Hepatocyte (in vitro differentiated cells): ENCODE measurements around the gene VWA5B1. TPM values are rescaled to one million over a fixed set of nuclear protein-coding genes. Genes with fewer than 3 reads are reported as not detected.

Experiments used
- DNase-seq: peaks from one replicate; pipeline ENCODE4 v3.0.0-alpha.2; 2016; ENCODE audit warnings: low spot score
- H2AFZ ChIP-seq: fragments of 200-600 bp; sonication (generic); 2 replicates; pipeline ENCODE4 v1.6.0; 2016; ENCODE audit warnings: antibody characterized with exemption, mild to moderate bottlenecking
- H3K27ac ChIP-seq: fragments of 200-600 bp; sonication (generic); 2 replicates; pipeline ENCODE4 v1.5.1; 2016; ENCODE audit warnings: mild to moderate bottlenecking
- H3K27me3 ChIP-seq: fragments of 200-600 bp; sonication (generic); 2 replicates; pipeline ENCODE4 v1.6.1; 2016
- H3K36me3 ChIP-seq: fragments of 200-600 bp; sonication (generic); replicated peaks from 2 replicates; pipeline ENCODE4 v1.5.1; 2016; ENCODE audit warnings: low read depth; ENCODE audit not compliant: insufficient read depth
- H3K4me1 ChIP-seq: fragments of 200-600 bp; sonication (generic); 2 replicates; pipeline ENCODE4 v1.5.1; 2016; ENCODE audit warnings: mild to moderate bottlenecking, moderate library complexity; ENCODE audit not compliant: insufficient read depth
- H3K4me2 ChIP-seq: fragments of 200-600 bp; sonication (generic); 2 replicates; pipeline ENCODE4 v1.6.0; 2016
- H3K4me3 ChIP-seq: fragments of 200-600 bp; sonication (generic); 2 replicates; pipeline ENCODE4 v1.5.1; 2016; ENCODE audit warnings: mild to moderate bottlenecking
- H3K79me2 ChIP-seq: fragments of 200-600 bp; sonication (generic); 2 replicates; pipeline ENCODE4 v1.6.0; 2017; ENCODE audit warnings: mild to moderate bottlenecking
- H3K9me2 ChIP-seq: fragments of 200-600 bp; sonication (generic); replicated peaks from 2 replicates; pipeline ENCODE4 v1.6.0; 2017; ENCODE audit warnings: mild to moderate bottlenecking; ENCODE audit not compliant: insufficient read depth
- H3K9me3 ChIP-seq: fragments of 200-600 bp; sonication (generic); 2 replicates; pipeline ENCODE4 v1.5.1; 2016; ENCODE audit warnings: low read depth, mild to moderate bottlenecking
- H4K20me1 ChIP-seq: fragments of 200-600 bp; sonication (generic); 2 replicates; pipeline ENCODE4 v1.6.0; 2016; ENCODE audit warnings: mild to moderate bottlenecking; ENCODE audit not compliant: insufficient read depth, poor library complexity, severe bottlenecking
- CTCF ChIP-seq: fragments of 200-600 bp; sonication (generic); IDR thresholded peaks from 2 replicates; pipeline ENCODE4 v1.5.1; 2016; ENCODE audit warnings: antibody characterized with exemption, mild to moderate bottlenecking; ENCODE audit not compliant: poor library complexity
- EZH2 ChIP-seq: fragments of 200-600 bp; sonication (generic); IDR thresholded peaks from 2 replicates; pipeline ENCODE4 v1.6.1; 2016; ENCODE audit warnings: antibody characterized with exemption, mild to moderate bottlenecking, borderline replicate concordance
- EZH2phosphoT487 ChIP-seq: fragments of 200-600 bp; sonication (generic); IDR thresholded peaks from one replicate; pipeline ENCODE4 v1.6.1; 2018; ENCODE audit warnings: antibody characterized with exemption, mild to moderate bottlenecking, low read depth, moderate library complexity; ENCODE audit not compliant: unreplicated experiment, severe bottlenecking
- WGBS: methylation state at CpG from one replicate; pipeline ENCODE4 v1.1.6; 2016; ENCODE audit warnings: low lambda C conversion rate; ENCODE audit errors: missing lambda C conversion rate; 5-methylcytosine and 5-hydroxymethylcytosine counted together
- polyA plus RNA-seq: library from polyadenylated mRNA; unstranded; fragments of >200 nt; fragmentation: Nextera tagmentation; extraction: Ambion mirVana; gene quantifications from 2 replicates; pipeline ENCODE4 v1.2.1, GENCODE V29; 2016
- total RNA-seq: library from RNA; depleted of rRNA; stranded (reverse); fragments of >200 nt; gene quantifications from 2 replicates; pipeline ENCODE4 v1.2.3, GENCODE V29; 2014

The VWA5B1 gene
- total and polyA plus RNA-seq, 2 experiments from 2014 or later: 0.33 to 0.35 TPM

- Histone ChIP-seq H3K9me3 (no peaks in the 10 kb centered on the region), H3K4me3 (no peak overlapping the region), H3K9me2 (no peaks in the 10 kb centered on the region), H3K27ac (no peak overlapping the region), H3K4me2 (no peak overlapping the region), H3K27me3 (peaks cover 71% of the 10 kb centered on the region), H4K20me1 (no peaks in the 10 kb centered on the region), H3K79me2 (no peaks in the 10 kb centered on the region), H2AFZ (no peak overlapping the region), H3K36me3 (no peaks in the 10 kb centered on the region), H3K4me1 (no peaks in the 10 kb centered on the region)
- DNase-seq: no peak
- 91% methylated on average over 11 of the region's 11 CpGs for WGBS
- no peak for TF ChIP-seq EZH2
- no peak for TF ChIP-seq CTCF
- no peak for TF ChIP-seq EZH2phosphoT487
Measured at GRCh38 chr1:20389571-20389970, 98.9 kb downstream of the VWA5B1 start.

- H3K27ac ChIP-seq: no peak overlapping the region
- H3K27me3 ChIP-seq: peaks cover 62% of the 10 kb centered on the region
- no peaks in the 10 kb centered on the region for H3K9me3 ChIP-seq
- DNase-seq: no peak
- H3K36me3 ChIP-seq: no peaks in the 10 kb centered on the region
- no peak overlapping the region for H3K4me3 ChIP-seq
- no peaks in the 10 kb centered on the region for H3K79me2 ChIP-seq
- no peak overlapping the region for H3K4me2 ChIP-seq
- TF ChIP-seq CTCF (no peak), EZH2phosphoT487 (no peak), EZH2 (no peak)
- H2AFZ ChIP-seq: no peak overlapping the region
- no peaks in the 10 kb centered on the region for H4K20me1 ChIP-seq
- 65% methylated on average over 5 of the region's 5 CpGs for WGBS
- H3K4me1 ChIP-seq: no peaks in the 10 kb centered on the region
- no peaks in the 10 kb centered on the region for H3K9me2 ChIP-seq
Measured at GRCh38 chr1:20390589-20391331, 100.1 kb downstream of the VWA5B1 start.

GRCh38 chr1:20395255-20395654 is 104.6 kb downstream of the VWA5B1 start:
- Histone ChIP-seq H3K4me1 (no peaks in the 10 kb centered on the region), H3K9me2 (no peaks in the 10 kb centered on the region), H3K4me2 (no peak overlapping the region), H3K27me3 (peaks cover 42% of the 10 kb centered on the region), H3K9me3 (no peaks in the 10 kb centered on the region), H3K79me2 (no peaks in the 10 kb centered on the region), H3K27ac (no peak overlapping the region), H3K36me3 (no peaks in the 10 kb centered on the region), H3K4me3 (no peak overlapping the region), H4K20me1 (no peaks in the 10 kb centered on the region), H2AFZ (no peak overlapping the region)
- 90% methylated on average over 2 of the region's 2 CpGs for WGBS
- no peak for DNase-seq
- TF ChIP-seq EZH2: no peak
- no peak for TF ChIP-seq CTCF
- TF ChIP-seq EZH2phosphoT487: no peak
